Measurements from ENCODE around the gene CLTCL1.
A peak's percentile ranks its signal among the peaks of the same experiment; 100 is the strongest.

Gene CLTCL1

GRCh38 chr22:19174106-19175025 is 117.2 kb downstream of the CLTCL1 start:
- peaks cover 27% of the 10 kb centered on the region for H3K27me3 ChIP-seq
- H3K4me3 ChIP-seq (ENCODE audit: low read depth in 1 of 2, low read length in 1 of 2) = no peak overlapping the region
- peaks cover 17% of the 10 kb centered on the region for H3K36me3 ChIP-seq
- TF ChIP-seq CTCF (IDR thresholded peaks at IDR 0.05) = no peak
- H3K27ac ChIP-seq = peak overlapping the region; percentile 66
- H3K4me1 ChIP-seq (ENCODE audit: control insufficient read depth in 1 of 2, insufficient read depth in 1 of 2, low read depth in 1 of 2, low read length in 1 of 2) = peaks cover 37 to 47% of the 10 kb centered on the region in 2 experiments
- H3K9me3 ChIP-seq = no peaks in the 10 kb centered on the region

- H3K9me3 ChIP-seq = no peaks in the 10 kb centered on the region
- H3K27ac ChIP-seq = peak overlapping the region; percentile 66
- H3K4me1 ChIP-seq (ENCODE audit: control insufficient read depth in 1 of 2, insufficient read depth in 1 of 2, low read depth in 1 of 2, low read length in 1 of 2) = peaks cover 31 to 40% of the 10 kb centered on the region in 2 experiments
- no peak overlapping the region for H3K4me3 ChIP-seq (ENCODE audit: low read depth in 1 of 2, low read length in 1 of 2)
- H3K36me3 ChIP-seq = peaks cover 17% of the 10 kb centered on the region
- TF ChIP-seq CTCF (IDR thresholded peaks at IDR 0.05) = no peak
- H3K27me3 ChIP-seq = peaks cover 37% of the 10 kb centered on the region
Measured at GRCh38 chr22:19173047-19174035, 118.2 kb downstream of the CLTCL1 start.

GRCh38 chr22:19172213-19173046 is 119.1 kb downstream of the CLTCL1 start:
- Histone ChIP-seq H3K4me1 (ENCODE audit: control insufficient read depth in 1 of 2, insufficient read depth in 1 of 2, low read depth in 1 of 2, low read length in 1 of 2) (peaks cover 31 to 32% of the 10 kb centered on the region in 2 experiments), H3K27me3 (peaks cover 39% of the 10 kb centered on the region), H3K27ac (peak overlapping the region; percentile 26), H3K4me3 (ENCODE audit: low read depth in 1 of 2, low read length in 1 of 2) (peak overlapping the region; percentile 79 to 92), H3K9me3 (no peaks in the 10 kb centered on the region), H3K36me3 (peaks cover 17% of the 10 kb centered on the region)
- no peak for TF ChIP-seq CTCF (IDR thresholded peaks at IDR 0.05)

- Histone ChIP-seq H3K9me3 (no peaks in the 10 kb centered on the region), H3K4me3 (ENCODE audit: low read depth in 1 of 2, low read length in 1 of 2) (no peak overlapping the region), H3K4me1 (ENCODE audit: control insufficient read depth in 1 of 2, insufficient read depth in 1 of 2, low read depth in 1 of 2, low read length in 1 of 2) (peaks cover 29% of the 10 kb centered on the region in 2 experiments), H3K27me3 (peaks cover 64% of the 10 kb centered on the region), H3K36me3 (no peaks in the 10 kb centered on the region), H3K27ac (no peak overlapping the region)
- no peak for TF ChIP-seq CTCF (IDR thresholded peaks at IDR 0.05)
Measured at GRCh38 chr22:19169947-19170318, 121.6 kb downstream of the CLTCL1 start.

Measured in neutrophil (primary cell).